ENCODE results near the gene CTRB1.

The CTRB1 gene

DNA sequence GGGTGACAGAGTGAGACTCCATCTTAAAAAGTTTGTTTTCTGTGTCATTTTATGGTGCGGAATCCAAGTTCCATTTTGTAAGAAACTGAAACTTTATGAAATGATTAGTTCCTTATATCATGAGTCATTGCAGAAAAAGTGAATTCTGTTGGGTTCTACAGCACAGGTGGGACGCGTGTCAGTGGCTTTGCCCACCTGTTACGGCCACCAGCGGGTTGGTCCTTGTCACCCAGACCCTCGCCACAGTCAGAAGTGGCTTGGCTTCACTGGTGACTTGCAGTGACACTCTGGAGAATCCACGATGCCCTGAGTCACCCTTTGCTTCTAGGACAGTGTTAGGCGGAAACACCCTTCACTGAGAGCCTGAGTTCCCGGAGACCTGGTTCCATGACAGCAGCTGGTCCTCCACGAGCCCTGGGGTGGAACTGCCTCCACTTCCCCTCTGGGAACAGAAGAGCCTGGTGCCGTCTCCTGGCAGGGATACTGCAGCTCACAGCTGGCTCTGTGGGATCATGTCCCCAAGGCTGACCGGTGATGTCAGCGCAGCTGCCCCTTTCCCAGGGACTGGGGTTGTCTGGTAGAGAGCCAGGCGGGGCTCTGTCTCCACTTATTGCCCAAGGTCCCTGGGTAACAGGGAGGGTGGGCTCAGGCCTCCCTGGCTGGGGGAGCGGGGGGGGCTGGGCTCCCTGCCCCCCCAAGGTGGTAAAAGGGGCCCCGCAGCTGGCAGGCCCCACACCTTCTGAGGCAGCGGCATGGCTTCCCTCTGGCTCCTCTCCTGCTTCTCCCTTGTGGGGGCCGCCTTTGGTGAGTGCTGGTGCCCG lies at the start of gene CTRB1:
CTRB1 (plus strand) TSS at position 733 of the 821 bp plus-strand sequence; CDS start at position 753, 20 bp downstream.
- DNase-seq (ENCODE audit: low read depth in 2 of 2): no peak

DNA sequence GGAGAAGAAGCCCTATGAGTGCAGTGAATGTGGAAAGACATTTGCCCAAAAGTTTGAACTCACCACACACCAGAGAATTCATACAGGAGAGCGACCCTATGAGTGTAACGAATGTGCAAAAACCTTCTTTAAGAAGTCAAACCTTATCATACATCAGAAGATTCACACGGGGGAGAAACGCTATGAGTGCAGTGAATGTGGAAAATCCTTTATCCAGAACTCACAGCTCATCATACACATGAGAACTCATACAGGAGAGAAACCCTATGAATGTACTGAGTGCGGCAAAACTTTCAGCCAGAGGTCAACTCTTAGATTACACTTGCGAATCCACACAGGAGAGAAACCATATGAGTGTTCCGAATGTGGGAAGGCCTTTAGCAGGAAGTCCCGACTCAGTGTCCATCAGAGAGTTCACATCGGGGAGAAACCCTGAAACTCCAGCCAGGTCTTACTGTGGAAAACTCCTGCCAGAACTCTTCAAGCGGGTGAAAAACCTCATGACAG lies 48.8 kb upstream of the CTRB1 start:
- no peak for DNase-seq (ENCODE audit: low read depth in 2 of 2)

- DNase-seq (ENCODE audit: low read depth in 2 of 2): no peak
Measured at GRCh38 chr16:75172578-75172977, 46.2 kb upstream of the CTRB1 start.

- no peak for DNase-seq (ENCODE audit: low read depth in 2 of 2)
Measured at GRCh38 chr16:75175074-75175473, 43.7 kb upstream of the CTRB1 start.

DNA sequence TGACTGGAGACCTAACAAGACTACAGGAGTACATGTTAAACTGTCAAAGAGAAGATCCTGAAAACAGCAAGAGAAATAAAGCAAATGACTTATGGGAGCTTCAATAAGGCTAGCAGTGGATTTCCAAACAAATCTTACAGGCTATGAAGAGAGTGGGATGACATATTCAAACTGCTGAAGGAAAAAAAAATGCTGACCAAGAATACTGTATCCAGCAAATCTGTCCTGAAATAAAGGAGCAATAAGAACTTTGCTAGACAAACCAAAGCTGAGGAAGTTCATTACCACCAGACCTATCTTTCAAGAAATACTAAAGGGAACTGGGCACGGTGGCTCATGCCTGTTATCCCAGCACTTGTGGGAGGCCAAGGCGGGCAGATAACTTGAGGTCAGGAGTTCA lies 41.9 kb upstream of the CTRB1 start:
- no peak for DNase-seq (ENCODE audit: low read depth in 2 of 2)

GRCh38 chr16:75179208-75179607 lies 39.6 kb upstream of the CTRB1 start:
- no peak for DNase-seq (ENCODE audit: low read depth in 2 of 2)

DNA sequence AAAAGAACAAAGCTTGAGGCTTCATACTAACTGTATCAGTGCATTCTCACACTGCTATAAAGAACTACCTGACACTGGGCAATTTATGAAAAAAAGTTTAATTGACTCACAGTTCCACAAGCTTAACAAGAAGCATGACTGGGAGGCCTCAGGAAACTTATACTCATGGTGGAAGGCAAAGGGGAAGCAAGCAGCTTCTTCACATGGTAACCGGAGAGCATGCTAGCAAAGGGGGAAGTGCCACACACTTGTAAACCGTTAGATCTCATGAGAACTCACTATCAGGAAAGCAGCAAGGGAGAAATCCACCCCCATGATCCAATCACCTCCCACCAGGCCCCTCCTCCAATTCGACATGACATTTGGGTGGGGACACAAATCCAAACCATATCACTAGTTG lies 37.2 kb upstream of the CTRB1 start:
- no peak for DNase-seq (ENCODE audit: low read depth in 2 of 2)

- DNase-seq (ENCODE audit: low read depth in 2 of 2): no peak
Measured at GRCh38 chr16:75188832-75189477, 29.8 kb upstream of the CTRB1 start.

DNA sequence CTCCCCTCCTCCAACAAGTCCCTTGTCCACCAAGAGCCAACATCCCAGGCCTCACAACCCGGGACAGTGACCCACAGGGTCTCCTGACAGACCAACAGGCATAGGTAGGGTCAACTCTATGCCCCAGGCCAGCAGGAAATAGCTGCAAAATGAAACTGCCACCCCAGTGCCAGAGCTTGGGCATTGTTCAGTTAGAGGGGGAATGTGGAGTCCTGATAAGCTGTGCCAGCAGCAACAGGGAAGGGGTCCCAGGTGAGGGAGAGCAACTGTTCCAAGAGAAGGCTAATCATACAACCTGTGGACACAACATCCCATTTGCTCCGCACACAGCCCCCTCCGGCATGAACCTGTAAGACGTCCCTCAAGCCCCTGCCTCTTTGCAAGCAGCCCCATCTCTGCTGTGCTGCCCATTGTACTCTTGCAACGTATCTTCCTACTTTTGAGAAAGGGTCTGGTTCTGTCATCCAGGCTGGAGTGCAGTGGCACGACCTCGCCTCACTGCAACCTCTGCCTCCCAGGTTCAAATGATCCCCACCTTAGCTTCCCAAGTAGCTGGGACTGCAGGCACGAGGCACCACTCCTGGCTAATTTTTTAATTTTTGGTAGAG lies 29.0 kb upstream of the CTRB1 start:
- DNase-seq (ENCODE audit: low read depth in 2 of 2): no peak

DNA sequence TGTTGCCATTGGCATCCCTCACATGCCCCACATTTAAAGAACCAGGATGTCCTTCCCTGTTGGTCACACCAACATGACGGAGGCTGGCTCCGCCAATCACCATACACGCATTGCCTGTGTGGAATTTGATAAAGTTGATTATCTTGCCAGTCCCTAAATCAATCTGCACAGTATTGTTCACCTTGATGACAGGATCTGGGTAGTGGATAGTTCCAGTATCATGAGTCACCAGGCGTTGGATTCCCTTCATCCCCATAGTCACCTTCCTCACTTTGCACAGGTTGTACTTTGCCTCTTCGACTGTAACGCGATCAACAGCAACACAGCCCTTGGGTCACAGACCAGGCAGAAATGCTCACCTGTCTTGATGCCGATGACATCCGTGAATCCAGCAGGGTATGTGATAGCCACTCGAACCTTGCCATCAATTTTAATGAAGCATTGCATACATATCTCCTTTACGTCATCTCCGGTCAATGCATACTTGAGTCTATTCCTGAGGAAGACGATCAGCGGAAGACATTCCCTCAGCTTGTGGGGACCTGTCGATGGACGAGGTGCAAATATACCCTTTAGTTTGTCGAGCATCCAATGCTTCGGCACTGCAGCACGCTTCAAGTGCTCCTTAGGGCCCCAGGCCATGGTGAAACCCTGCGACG lies 26.1 kb upstream of the CTRB1 start:
- DNase-seq (ENCODE audit: low read depth in 2 of 2): no peak

- DNase-seq (ENCODE audit: low read depth in 2 of 2): no peak
Measured at GRCh38 chr16:75193265-75193650, 25.5 kb upstream of the CTRB1 start.

DNA sequence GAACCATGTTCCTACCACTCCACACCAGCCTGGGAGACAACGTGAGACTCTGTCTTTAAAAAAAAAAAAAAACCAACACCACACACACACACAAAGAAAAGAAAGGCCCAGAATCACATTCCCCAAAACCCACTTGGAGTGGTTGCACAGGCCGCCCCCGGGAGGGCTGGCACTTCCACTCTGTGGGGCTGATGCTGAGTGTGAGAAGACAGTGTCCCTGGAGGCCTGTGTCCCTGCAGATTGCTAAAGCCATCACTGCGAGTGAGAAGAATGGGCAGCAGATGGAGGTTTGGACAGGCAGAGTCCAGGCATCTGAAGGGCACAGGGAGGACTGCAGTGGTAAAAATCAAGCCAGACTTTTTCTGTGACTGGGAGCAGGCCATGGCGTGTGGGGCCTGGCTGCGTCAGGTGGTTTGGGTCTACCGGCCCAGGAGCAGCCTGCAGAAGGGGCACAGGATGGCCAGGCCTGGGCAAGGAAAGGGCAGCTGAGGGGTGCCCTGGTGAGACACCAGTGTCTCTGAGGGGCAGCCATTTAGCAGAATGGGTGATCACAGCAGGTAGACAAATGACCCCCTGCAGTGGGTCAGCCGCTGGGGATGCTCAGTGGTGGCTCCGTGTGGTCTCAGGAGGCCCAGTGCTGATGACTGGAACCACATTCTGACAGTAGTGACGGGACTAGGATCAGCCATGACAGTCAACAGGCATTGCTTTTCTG lies 24.9 kb upstream of the CTRB1 start:
- DNase-seq (ENCODE audit: low read depth in 2 of 2): no peak

DNA sequence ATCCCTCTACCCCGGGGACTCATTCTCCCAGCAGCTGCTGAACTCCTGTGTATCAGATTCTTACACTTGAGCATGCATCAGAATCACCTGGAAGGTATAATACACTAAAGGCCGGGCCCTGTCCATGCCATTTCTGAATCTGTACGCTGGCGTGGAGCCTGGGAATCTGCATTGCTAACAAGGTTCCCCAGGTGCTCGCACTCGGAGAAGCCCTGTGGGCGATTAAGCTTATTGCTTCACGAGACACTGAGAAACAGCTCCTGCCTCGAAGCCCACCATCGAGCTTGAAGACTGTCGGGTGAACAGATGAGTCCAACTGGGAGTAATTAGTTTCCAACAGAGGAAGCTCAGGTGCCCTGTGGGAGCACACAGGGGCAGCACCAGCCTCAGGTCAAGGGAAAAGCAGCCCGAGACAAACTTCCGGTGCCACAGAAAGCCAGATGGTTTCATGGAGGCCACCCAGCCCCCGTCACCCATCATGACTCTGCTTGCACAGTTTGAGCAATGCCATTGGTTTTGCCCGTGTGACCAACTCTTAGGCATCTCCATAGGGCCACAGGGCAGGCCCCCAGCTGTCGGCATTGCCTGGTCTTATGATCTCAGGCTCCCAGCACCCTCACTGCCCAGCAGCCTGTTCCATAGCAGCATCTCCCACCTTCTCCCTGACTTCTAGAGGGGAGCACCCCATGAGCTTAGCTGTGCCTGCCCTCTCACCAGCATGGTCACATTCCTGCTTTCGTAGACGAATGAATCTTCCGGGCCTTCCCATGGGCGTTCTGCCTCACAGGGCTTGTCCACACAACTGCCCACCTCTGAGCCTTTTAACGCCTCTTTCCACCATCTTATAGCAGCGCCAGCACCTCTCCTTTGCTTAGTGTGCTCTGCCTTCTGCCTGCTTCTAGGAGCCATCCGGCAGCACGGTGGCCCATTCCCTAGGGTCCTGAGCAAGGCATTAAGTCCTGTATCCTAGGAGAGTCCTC lies 22.7 kb upstream of the CTRB1 start:
- no peak for DNase-seq (ENCODE audit: low read depth in 2 of 2)

DNA sequence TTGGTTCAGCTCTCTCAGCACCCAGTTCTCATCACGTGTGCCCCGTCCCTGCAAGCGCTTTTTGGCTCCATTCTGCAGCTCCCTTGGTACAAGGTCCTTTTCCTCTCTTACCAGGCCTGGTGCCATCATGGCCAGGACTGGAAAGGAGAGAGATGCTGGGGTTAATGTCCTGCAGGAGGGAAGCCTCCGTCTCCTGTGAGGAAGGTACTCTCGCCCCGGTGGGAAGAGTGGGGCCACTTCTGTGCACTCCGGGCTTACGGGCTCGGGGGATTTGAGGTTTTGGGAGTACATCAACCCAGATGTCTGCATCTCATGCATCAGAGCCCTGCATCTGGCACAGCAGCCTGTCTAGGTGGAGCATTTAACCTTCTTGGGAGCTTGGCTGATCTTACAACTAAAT lies 22.0 kb upstream of the CTRB1 start:
- no peak for DNase-seq (ENCODE audit: low read depth in 2 of 2)

GRCh38 chr16:75197522-75198134 lies 21.2 kb upstream of the CTRB1 start:
- no peak for DNase-seq (ENCODE audit: low read depth in 2 of 2)

- no peak for DNase-seq (ENCODE audit: low read depth in 2 of 2)
Measured at GRCh38 chr16:75198135-75198600, 20.6 kb upstream of the CTRB1 start.

DNA sequence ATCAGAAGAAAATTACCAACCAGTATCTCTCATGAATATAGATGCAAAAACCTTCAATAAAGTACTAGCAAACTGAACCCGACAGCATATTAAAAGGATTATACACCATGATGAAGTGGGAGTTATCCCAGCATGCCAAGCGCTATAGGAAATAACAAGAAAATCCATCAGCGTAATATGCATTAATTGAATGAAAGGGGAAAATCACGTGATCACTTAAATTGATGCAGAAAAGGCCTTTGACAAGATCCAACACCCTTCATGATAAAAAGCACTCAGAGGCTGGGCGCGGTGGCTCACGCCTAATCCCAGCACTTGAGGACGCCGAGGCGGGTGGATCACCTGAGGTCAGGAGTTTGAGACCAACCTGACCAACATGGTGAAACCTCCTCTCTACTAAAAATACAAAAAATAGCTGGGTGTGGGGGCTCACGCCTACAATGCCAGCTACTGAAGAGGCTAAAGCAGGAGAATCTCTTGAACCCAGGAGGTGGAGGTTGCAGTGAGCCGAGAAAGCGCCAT lies 16.7 kb upstream of the CTRB1 start:
- DNase-seq (ENCODE audit: low read depth in 2 of 2): no peak

DNA sequence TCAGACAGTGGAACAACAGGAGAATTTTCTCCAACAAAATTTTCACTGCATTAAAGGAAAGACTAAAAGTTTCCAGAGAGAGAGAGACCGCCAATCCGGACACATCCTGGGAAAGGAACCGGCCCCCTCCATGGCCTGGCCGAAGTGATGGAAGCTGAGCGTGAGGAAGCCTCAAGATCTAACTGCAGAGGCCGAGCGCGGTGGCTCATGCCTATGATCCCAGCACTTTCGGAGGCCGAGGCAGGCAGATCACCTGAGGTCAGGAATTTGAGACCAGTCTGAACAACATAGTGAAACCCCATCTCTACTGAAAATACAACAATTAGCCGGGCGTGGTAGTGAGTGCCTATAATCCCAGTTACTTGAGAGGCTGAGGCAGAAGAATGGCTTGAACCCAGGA lies 15.7 kb upstream of the CTRB1 start:
- DNase-seq (ENCODE audit: low read depth in 2 of 2): no peak

- no peak for DNase-seq (ENCODE audit: low read depth in 2 of 2)
Measured at GRCh38 chr16:75203667-75204409, 14.9 kb upstream of the CTRB1 start.

Measured in stimulated activated CD4-positive, alpha-beta T cell treated with anti-CD3 and anti-CD28 coated beads, Interleukin-15, amount 100 ng/mL, for 48 hours (primary cell).